HG03378 (cell line): ENCODE measurements around the gene RCAN2.

ENCODE experiments used
- ATAC-seq: cut with Tn5 transposase; IDR thresholded peaks from one replicate; pipeline ENCODE4 v1.9.1; 2021; ENCODE audit warnings: mild to moderate bottlenecking, moderate library complexity; ENCODE audit not compliant: unreplicated experiment

Gene RCAN2

DNA sequence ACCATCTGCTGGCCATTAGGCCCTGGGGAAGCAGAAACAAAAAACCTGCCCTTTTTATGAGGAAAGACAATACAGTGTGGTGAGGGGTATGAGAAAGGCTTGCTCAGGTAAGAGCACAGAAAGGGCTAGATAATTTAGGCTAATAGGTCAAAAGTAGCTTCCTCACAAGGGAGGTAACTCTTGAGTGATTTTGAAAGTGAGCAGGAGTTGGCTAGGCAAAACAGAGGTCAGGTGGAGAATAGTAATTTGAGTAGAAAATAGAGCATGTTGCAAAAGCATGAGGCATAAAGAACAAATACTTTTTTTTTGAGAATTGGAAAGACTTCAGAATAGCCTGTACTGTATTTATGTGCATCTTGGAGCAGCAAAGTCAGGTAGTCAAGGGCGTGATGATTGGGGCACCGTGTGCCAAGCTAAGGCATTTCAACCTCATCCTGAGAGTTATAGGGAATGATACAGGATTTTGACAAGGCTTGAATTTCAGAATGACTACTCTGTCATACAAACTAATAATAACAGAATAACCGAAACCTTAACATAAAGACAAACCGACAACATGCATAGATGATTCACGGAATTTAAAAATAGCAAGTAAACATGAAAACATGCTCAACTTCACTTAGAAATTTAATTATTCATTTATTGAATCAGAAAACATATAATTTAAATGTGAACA is 197.5 kb downstream of the RCAN2 start:
- ATAC-seq = peak; percentile 92

- no peak for ATAC-seq
Observed at GRCh38 chr6:46291880-46292279, 199.4 kb downstream of the RCAN2 start.

DNA sequence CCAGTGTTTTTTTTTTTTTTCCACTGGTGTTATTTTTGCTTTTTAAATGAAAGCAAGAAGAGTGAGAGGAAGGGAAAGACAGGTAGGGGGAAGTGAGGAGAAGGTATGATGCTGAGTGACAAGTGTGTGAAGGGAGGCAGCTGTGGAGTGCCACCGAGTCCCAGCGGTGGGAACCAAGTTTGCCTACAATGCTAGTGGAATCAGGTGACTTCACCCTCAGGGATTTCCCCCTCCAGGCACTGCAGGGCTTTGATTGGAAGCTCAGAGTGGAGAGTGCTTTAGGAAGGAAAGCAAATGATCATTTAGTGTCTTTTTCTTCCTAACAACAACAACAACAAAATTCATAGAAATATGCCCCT is 200.0 kb downstream of the RCAN2 start:
- no peak for ATAC-seq

DNA sequence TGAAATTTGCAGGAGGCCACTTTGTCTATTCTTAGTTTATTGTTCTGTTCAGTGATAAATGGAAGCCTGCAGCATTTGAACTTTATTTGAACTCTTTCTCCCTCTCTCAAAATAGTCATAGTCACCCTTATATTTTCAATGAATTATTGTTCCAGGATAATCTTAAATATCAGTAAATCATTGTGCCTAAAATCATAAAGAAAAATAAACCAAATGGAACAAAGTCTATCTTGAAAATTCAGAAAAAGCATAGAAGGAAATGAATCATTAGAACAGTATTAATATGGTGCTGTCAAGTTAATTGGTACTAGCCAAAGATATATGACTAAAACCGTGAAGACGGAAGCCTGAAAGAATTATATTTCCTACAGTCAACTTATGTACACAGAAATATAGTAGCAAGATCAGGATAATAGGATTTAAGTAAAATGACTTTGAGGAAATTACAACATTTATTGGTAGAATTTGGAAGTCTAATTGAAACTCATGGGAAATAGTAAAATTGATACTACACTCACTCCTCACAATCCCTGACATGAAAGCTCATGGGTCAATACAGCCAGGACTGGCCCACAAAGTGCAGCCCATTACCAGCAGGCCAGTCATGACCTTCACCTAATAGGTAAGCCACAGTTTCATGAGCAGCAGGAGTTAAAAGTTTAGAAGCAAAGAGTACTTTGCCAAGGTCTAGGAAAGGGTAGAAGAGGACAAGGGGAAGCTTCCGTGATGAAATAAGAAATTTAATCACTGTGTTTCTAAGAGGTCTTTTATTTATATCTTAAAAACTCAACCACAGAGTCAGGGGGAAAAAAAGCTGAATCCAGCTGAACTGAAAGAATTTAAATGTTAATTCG is 200.6 kb downstream of the RCAN2 start:
- ATAC-seq = no peak

DNA sequence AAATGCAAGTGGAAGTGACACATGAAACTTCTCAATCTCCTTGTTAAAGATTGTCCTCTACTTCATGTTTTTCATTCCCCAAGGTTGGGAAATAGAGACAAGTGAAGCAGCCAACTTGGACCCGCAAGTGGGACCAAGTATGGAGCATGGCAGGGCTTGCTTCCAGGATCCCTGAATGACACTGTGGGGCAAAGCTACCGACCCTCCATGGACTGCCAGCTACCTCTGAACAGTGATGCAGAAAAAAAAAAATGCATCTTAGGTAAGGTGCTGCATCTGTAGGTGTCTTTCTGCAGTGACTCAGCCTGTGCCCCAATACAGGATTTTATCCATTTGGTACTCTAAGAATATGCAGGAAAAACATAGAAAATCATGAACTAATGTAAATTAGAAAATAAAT is 201.4 kb downstream of the RCAN2 start:
- no peak for ATAC-seq

- no peak for ATAC-seq
Observed at GRCh38 chr6:46288835-46289234, 202.4 kb downstream of the RCAN2 start.

DNA sequence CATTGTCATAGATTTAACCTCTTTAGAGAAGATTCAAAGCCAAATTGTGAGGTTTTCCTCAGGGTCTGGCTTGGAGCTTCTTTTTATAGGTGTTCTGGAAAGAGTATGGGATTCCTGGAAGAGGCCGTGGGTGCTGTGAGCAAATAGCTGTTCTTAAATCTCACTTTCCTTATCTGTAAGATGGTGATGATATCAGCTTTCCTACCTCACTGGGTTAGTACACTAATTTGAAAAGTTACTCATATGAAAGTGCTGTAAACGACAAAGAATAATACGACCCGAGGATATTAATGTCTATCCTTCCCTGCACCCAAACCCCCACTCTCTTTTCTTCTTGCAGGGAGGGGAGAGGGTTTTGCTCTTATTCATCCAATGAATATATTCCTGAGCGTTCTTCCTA is 203.6 kb downstream of the RCAN2 start:
- no peak for ATAC-seq

DNA sequence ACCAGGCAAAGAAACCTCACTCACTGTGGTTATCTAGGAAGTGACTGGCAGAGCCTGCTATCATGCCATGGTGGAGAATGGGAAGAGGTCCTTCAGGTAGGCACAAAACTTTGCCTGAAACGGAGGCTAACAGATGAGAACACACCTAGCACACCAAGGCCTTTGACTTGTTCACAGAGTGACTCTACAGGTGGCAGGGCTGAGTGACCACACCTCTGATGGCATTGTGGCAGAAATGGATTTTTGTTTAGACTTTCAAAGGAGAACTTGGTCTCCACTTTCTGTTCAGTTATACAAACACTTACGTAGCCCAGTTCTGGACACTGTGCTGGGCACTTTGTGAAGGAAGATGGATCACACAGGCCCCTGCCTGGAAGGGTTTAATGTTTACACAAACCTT is 204.2 kb downstream of the RCAN2 start:
- no peak for ATAC-seq

DNA sequence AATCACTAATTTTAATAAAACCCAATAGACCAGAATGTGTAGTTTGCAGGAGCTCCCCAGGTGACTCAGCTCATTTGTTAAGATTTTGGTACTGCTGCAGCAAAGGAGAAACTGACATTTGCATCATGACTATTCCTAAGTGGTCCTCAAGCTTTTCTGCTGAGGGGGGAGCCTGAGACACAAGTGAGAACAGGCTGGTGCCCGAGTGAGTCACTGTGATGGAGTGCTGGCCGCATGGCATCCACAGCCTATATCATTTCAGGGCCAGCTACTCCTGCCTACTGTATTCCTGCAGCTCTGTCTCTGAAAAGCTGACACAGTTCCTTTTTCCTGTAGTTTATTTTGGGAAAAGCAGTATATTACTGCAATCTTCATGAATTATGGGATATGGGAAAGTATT is 206.8 kb downstream of the RCAN2 start:
- no peak for ATAC-seq

- no peak for ATAC-seq
Observed at GRCh38 chr6:46281110-46281509, 210.1 kb downstream of the RCAN2 start.

GRCh38 chr6:46279874-46280273 is 211.4 kb downstream of the RCAN2 start:
- no peak for ATAC-seq

GRCh38 chr6:46276576-46277142 is 214.6 kb downstream of the RCAN2 start:
- ATAC-seq = no peak

- ATAC-seq = no peak
Observed at GRCh38 chr6:46274502-46274901, 216.7 kb downstream of the RCAN2 start.

- ATAC-seq = no peak
Observed at GRCh38 chr6:46273911-46274310, 217.3 kb downstream of the RCAN2 start.

DNA sequence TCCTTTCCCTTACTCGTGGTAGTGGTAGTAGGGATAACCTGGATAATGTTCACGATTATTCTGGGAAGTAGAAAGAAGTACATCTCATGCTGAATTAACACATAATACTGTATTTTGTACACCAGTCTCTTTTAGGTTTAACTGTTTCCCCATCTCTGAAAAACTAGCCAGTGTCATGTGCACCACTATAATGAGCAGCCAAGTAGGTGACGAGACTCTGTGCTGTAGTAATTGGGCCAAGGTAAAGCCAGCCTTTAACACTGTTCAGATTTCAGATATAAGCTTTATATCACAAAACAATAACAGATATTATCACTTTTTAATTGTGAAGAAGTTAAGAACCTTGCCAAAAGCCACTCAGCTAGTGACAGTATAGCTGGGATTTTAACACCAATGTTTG is 219.5 kb downstream of the RCAN2 start:
- no peak for ATAC-seq

DNA sequence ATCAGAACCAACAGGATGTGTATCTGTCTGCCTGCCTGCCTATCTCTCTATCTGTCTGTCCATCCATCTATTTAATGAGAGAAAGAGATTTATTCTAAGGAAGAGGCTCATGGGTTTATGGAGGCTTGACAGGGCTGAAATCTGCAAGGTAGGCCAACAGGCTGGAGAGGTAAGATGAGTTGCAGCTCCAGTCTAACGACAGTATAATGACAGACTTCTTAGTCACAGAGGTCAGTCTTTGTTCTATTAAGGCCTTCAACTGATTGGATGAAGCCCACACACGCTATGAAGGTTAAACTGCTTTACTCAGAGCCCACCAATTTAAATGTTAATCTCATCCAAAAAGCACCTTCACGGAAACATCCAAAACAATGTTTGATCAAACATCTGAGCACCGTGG is 220.1 kb downstream of the RCAN2 start:
- no peak for ATAC-seq

DNA sequence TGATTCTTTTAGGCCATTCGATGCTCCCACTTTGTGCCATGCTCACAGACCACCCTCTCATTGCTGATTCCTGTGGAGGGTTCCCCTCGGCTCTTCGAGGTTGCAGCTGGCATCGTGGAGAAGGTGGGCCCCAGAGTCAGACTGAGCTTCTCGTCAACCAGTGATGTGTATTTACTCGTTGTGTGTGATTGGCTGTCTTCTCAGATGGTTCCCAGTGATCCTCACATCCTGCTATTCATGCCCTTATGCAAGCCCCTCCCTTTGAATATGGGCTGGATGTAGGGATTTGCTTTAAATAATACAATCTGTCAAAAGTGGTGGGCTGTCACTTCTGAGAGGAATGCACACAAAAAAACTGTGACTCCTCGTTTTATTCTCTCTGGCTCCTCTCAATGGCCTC is 220.9 kb downstream of the RCAN2 start:
- no peak for ATAC-seq

- ATAC-seq = no peak
Observed at GRCh38 chr6:46269447-46270229, 221.6 kb downstream of the RCAN2 start.

- no peak for ATAC-seq
Observed at GRCh38 chr6:46267515-46267914, 223.7 kb downstream of the RCAN2 start.

GRCh38 chr6:46265373-46265772 is 225.9 kb downstream of the RCAN2 start:
- ATAC-seq = no peak

DNA sequence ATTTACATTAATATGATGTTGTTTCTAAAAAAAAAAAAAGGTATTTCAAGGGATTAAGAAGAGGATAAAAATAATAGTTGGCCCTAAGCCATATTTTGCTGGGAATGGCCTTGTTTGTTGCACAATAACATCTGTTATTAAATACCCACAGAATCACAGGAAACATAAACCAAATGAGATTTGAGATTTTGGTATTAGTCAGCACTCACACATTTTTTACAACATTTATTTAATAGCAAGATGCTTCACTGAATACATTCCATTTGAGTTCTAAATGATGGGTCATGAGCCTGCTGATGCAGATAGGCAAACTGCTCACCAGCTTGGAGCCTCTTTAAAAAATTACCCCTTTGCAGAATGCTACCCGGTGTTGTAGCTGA is 227.6 kb downstream of the RCAN2 start:
- ATAC-seq = no peak
